Stimulated activated CD4-positive, alpha-beta T cell treated with anti-CD3 and anti-CD28 coated beads, Interleukin-1b, Interleukin-23, amount 100 ng/mL, for 1 hour (primary cell): ENCODE data around the gene ZDHHC14.
"Not testable (repeated sequence)": the region's sequence is repeated elsewhere in the genome, so short reads cannot be mapped to it uniquely, and the experiment has no call there.

Experiments
- DNase-seq, 2 donors: peaks; one replicate each; pipeline ENCODE4 v3.0.0-alpha.2; 2020; ENCODE audit warnings: low read depth in 2 of 2

ZDHHC14 gene

GRCh38 chr6:157685596-157686280 is 304.7 kb downstream of the ZDHHC14 start:
- DNase-seq = no peak

- no peak for DNase-seq
These were observed 307.4 kb downstream of the ZDHHC14 start for GRCh38 chr6:157688275-157688959.

- DNase-seq = no peak
These were observed 308.1 kb downstream of the ZDHHC14 start for GRCh38 chr6:157688960-157689599.

- DNase-seq = no peak
These were observed 308.9 kb downstream of the ZDHHC14 start for GRCh38 chr6:157689875-157690274.

GRCh38 chr6:157690441-157691210 is 309.6 kb downstream of the ZDHHC14 start:
- no peak for DNase-seq

- DNase-seq = not testable (repeated sequence)
These were observed 310.6 kb downstream of the ZDHHC14 start for GRCh38 chr6:157691621-157692020.

GRCh38 chr6:157693867-157694266 is 312.9 kb downstream of the ZDHHC14 start:
- no peak for DNase-seq

GRCh38 chr6:157695301-157696040 is 314.5 kb downstream of the ZDHHC14 start:
- DNase-seq = no peak

GRCh38 chr6:157699777-157700636 is 319.0 kb downstream of the ZDHHC14 start:
- no peak for DNase-seq

GRCh38 chr6:157706351-157706750 is 325.4 kb downstream of the ZDHHC14 start:
- not testable (repeated sequence) for DNase-seq

GRCh38 chr6:157706883-157707282 is 325.9 kb downstream of the ZDHHC14 start:
- DNase-seq = no peak

- no peak for DNase-seq
These were observed 326.6 kb downstream of the ZDHHC14 start for GRCh38 chr6:157707576-157707975.

GRCh38 chr6:157708239-157708638 is 327.2 kb downstream of the ZDHHC14 start:
- DNase-seq = no peak

GRCh38 chr6:157708933-157709332 is 327.9 kb downstream of the ZDHHC14 start:
- no peak for DNase-seq

- DNase-seq = no peak
These were observed 328.6 kb downstream of the ZDHHC14 start for GRCh38 chr6:157709555-157709954.

- DNase-seq = no peak
These were observed 329.6 kb downstream of the ZDHHC14 start for GRCh38 chr6:157710604-157711003.

- DNase-seq = no peak
These were observed 330.1 kb downstream of the ZDHHC14 start for GRCh38 chr6:157711060-157711459.

- no peak for DNase-seq
These were observed 331.8 kb downstream of the ZDHHC14 start for GRCh38 chr6:157712585-157713295.

- DNase-seq = no peak
These were observed 332.6 kb downstream of the ZDHHC14 start for GRCh38 chr6:157713451-157714152.
